NCI-H1694 (cell line): Measurements from ENCODE around the gene GPRIN1.
"Not testable (repeated sequence)": the region's sequence is repeated elsewhere in the genome, so short reads cannot be mapped to it uniquely, and the experiment has no call there.

Experiments
- DNase-seq: peaks from one replicate; lab custom pipeline; 2025; lab: John Stamatoyannopoulos, UW

GPRIN1 gene

DNA sequence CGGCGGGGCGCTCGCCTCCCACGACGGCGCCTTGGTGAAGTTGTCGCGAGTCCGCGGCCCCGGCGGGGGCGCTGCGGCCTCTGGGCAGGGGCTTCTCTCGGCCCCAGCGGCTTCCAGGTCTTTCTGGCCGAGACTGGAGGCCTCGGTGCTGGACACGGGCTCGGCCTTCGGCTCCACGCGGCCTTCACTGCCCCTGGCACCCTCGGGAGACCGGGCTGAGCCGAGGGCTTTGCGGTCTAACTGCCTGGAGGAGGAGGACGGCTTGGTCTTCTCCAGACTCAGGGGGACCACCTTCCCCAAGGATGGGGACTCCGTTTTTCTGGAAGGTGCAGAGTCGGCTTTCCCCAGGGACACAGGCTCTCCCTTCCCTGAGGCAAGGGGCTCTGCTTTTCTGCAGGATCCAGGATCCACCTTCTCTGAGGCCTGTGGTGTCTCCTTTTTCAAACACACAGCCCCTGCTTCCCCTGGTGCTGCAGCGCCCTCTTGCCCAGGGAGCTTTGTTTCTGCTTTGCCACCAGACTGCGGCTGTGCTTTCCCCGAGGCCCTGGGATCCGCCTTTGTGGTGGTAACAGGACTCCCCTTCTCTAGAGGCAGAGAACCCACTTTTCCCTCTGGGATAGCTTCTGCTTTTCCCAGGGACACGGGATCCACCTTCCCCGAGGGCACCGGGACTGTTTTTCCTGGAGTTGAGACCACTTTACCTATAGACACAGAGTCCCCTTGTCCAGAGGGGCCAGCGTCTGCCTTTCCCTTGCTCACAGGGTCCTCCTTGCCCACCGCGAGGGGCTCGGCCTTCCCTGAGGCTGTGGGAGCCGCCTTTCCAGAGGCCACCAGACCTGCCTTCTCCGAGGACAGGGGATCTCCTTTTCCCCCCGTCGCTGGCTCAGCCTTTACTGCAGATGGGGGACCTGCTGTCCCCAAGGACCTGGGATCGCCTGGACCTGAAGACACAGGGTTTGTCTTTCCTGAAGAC lies 12.3 kb downstream of the GPRIN1 start:
- no peak for DNase-seq

GRCh38 chr5:176596689-176597416 lies 13.1 kb downstream of the GPRIN1 start:
- no peak for DNase-seq

- DNase-seq: no peak
Measured at GRCh38 chr5:176596069-176596644, 13.8 kb downstream of the GPRIN1 start.

- no peak for DNase-seq
Measured at GRCh38 chr5:176595386-176595943, 14.5 kb downstream of the GPRIN1 start.

DNA sequence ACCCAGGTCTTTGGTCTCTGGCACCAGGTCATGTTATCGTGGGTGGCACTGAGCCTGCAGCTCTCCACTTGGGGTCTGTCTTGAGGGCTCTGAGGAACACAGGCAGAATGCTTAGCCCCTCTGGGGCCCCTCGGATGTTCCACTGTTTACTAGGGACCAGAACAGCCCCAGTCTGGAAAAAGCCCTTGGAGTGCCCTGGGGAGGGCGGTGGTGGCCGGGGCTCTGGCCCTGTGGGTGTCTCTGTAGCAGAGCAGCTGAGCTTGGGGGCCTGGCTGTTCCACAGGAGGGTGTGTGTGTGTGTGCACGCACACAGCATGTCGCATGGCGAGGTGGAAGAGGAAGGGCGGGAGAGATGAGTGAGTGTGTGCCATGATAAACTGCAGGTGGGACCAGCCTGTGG lies 15.4 kb downstream of the GPRIN1 start:
- DNase-seq: no peak

GRCh38 chr5:176593273-176593869 lies 16.6 kb downstream of the GPRIN1 start:
- no peak for DNase-seq

DNA sequence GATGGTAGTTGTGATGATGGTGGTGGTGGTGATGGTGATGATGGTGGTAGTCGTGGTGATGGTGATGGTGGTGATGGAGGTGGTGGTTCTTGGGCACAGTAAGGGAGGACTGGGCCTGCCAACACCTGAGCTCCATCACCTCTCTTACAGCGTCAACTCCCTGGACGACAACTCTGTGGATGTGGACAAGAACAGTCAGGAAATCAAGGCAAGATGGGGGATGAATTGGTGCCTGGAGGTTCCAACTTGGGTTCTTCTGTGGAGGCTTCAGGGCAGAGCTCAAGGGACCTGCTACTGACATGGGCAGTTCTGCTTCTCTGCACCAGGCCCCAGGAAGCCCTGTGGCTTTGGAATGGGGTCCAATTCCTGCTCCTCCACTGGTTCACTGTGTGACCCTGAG lies 17.4 kb downstream of the GPRIN1 start:
- DNase-seq: no peak

- not testable (repeated sequence) for DNase-seq
Measured at GRCh38 chr5:176591667-176592066, 18.3 kb downstream of the GPRIN1 start.

DNA sequence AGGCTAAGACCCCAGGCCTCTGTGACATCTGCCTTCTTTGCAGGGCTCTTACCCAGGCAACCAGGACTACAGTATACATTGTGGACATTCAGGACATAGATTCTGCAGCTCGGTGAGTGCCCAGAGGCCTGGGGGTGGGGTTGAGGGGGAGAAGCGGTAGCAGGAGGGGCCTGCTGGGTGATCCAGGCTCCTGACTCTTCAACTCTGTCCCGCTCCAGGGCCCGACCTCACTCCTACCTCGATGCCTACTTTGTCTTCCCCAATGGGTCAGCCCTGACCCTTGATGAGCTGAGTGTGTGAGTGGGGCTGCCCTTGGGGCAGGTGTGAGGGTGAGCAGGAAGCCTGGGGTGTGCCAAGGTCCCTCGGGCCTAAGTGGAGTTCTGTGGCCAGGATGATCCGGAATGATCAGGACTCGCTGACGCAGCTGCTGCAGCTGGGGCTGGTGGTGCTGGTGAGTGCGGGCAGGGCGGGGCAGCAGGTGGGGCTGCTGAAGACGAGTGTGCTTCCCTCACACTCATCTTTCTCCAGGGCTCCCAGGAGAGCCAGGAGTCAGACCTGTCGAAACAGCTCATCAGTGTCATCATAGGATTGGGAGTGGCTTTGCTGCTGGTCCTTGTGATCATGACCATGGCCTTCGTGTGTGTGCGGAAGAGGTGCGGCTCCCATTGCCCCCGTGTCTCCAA lies 19.8 kb downstream of the GPRIN1 start:
- no peak for DNase-seq

DNA sequence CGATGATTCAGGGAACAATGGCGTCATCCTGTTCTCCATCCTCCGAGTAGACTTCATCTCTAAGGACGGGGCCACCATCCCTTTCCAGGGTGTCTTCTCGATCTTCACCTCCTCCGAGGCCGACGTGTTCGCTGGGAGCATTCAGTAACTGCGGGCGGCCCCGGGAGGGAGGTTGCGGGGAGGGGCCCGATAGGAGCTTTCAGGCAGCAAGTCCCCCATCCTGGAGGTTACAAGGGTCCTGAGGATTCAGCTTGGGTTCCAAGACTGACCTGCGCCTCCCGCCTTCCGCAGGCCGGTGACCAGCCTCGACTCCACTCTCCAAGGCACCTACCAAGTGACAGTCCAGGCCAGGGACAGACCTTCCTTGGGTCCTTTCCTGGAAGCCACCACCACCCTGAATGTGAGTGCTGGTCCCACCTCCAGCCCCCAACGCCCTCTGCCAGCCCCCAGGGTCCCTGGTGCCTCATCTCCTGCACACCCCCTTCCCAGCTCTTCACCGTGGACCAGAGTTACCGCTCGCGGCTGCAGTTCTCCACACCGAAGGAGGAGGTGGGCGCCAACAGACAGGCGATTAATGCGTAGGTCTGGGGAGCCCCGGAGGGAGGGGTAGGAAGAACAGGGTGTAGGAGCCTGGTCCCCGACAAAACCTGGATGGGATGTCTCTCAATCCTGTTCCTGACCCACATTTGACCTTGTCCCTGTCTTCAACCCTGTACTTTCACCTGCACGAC lies 20.8 kb downstream of the GPRIN1 start:
- DNase-seq: no peak

GRCh38 chr5:176588297-176588696 lies 21.7 kb downstream of the GPRIN1 start:
- no peak for DNase-seq

DNA sequence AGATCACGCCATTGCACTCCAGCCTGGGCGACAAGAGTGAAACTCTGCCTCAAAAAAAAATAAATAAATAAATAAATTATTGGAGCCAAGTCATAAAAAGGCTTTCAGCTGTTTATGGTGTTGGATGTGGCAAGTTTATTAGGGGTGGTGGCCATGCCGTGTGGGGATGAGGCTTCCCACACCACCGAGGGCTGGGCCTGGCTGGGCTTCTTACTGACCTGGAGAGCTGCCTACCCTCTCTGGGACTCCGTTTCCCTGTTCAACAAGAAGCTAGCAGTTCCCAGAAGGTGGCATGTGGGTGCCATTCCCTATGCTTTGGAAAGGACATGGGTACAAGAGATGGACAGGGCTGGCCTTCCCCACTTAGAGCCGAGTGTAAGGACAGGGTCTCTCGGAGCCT lies 22.6 kb downstream of the GPRIN1 start:
- no peak for DNase-seq

DNA sequence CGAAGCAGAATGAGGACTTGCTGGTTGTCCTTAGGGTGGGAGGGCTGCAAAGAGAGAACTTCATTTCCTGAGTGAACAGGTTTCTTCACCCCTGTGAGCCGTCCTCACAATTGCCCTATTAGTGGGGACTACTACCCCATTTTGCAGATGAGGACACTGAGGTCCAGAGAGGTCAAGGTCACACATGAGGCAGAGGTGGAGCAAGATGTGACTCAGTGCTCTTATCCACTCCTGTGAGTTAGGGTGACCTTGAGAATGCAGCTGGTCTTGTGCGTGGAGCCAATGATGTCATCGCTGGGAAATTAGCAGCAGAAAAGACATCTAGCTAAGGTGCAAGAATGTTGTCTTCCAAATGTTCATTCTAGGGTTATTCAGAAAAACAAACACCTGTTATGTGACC lies 26.9 kb downstream of the GPRIN1 start:
- DNase-seq: no peak

GRCh38 chr5:176581361-176581760 lies 28.6 kb downstream of the GPRIN1 start:
- DNase-seq: no peak

DNA sequence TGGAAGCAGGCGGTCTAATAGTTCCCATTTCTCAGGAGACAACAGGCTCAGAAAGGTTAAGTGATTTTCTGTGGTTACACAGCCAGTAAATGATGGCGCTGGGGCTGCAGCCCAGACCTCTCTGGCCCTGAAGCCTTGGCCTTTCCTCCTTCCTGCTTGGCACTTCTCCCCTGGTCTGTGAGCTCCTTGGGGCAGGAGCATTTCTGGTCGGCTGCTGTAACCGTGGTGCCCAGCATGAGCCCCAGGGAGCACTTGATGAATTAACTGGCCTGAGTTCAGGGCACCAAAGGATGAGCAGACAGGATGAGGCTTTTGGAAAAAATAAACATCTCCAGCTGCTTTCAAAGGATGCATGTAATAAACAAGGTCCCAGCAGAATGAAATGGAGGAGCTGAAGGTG lies 30.6 kb downstream of the GPRIN1 start:
- no peak for DNase-seq

DNA sequence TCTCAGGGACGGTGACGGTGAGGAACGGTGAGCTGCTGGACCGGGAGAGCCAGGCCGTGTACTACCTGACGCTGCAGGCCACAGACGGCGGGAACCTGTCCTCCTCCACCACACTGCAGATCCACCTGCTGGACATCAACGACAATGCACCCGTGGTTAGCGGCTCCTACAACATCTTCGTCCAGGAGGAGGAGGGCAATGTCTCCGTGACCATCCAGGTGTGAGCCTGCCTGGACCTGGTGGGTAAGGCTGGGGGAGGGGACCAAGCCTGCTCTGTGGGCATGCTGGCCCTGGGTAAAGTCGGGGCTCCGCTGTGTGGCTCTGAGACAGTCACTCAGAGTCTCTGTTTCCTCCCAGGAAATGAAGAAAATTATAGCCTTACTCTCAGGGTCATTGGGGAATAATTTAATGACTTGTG lies 31.6 kb downstream of the GPRIN1 start:
- DNase-seq: no peak

- no peak for DNase-seq
Measured at GRCh38 chr5:176577312-176578176, 32.4 kb downstream of the GPRIN1 start.

GRCh38 chr5:176575488-176576422 lies 34.2 kb downstream of the GPRIN1 start:
- DNase-seq: no peak

DNA sequence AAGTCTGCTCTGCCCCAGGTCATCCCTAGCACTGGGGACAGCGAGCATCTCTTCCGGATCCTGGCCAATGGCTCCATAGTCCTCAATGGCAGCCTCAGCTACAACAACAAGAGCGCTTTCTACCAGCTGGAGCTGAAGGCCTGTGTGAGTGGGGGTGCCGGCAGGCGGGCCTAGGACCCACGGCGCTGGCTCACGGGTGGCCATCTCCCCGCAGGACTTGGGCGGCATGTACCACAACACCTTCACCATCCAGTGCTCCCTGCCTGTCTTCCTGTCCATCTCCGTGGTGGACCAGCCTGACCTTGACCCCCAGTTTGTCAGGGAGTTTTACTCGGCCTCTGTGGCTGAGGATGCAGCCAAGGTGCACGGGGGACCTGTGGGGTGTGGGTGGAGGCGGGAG lies 34.9 kb downstream of the GPRIN1 start:
- no peak for DNase-seq
